BE2C (cell line): Measurements from ENCODE around the gene ZNF823.

Experiments
- DNase-seq: peaks from one replicate; pipeline ENCODE4 v3.0.0-alpha.2; 2020
- H3K27me3 ChIP-seq: fragments of 250-450 bp; sonication (Bioruptor Pico); 2 replicates; pipeline ENCODE4 v1.5.1; 2020; ENCODE audit warnings: mild to moderate bottlenecking
- H3K36me3 ChIP-seq: fragments of 250-450 bp; sonication (Bioruptor Pico); 2 replicates; pipeline ENCODE4 v1.5.1; 2020; ENCODE audit warnings: mild to moderate bottlenecking
- H3K4me1 ChIP-seq: fragments of 250-450 bp; sonication (Bioruptor Pico); 2 replicates; pipeline ENCODE4 v1.5.1; 2020
- H3K4me3 ChIP-seq: 2 replicates; pipeline ENCODE4 v1.5.1; 2011; ENCODE audit warnings: low read depth, low read length
- H3K9me3 ChIP-seq: fragments of 250-450 bp; sonication (Bioruptor Pico); 2 replicates; pipeline ENCODE4 v1.5.1; 2020
- TF ChIP-seq, protein P1 (sequence below): IDR thresholded peaks from 2 replicates; pipeline ENCODE4 v1.5.1; 2012; ENCODE audit warnings: mild to moderate bottlenecking, low read depth, low read length

ZNF823 gene

GRCh38 chr19:11673608-11674041 lies 65.1 kb downstream of the ZNF823 start:
- H3K4me3 ChIP-seq = no peak overlapping the region
- TF ChIP-seq, protein P1, sequence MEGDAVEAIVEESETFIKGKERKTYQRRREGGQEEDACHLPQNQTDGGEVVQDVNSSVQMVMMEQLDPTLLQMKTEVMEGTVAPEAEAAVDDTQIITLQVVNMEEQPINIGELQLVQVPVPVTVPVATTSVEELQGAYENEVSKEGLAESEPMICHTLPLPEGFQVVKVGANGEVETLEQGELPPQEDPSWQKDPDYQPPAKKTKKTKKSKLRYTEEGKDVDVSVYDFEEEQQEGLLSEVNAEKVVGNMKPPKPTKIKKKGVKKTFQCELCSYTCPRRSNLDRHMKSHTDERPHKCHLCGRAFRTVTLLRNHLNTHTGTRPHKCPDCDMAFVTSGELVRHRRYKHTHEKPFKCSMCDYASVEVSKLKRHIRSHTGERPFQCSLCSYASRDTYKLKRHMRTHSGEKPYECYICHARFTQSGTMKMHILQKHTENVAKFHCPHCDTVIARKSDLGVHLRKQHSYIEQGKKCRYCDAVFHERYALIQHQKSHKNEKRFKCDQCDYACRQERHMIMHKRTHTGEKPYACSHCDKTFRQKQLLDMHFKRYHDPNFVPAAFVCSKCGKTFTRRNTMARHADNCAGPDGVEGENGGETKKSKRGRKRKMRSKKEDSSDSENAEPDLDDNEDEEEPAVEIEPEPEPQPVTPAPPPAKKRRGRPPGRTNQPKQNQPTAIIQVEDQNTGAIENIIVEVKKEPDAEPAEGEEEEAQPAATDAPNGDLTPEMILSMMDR = peak; percentile 68
- H3K36me3 ChIP-seq = peaks cover 4% of the 10 kb centered on the region
- no peaks in the 10 kb centered on the region; the same call in 1 of the 2 replicates for H3K9me3 ChIP-seq
- no peaks in the 10 kb centered on the region for H3K4me1 ChIP-seq
- peak; percentile 65 for DNase-seq
- H3K27me3 ChIP-seq = no peaks in the 10 kb centered on the region
